HG03460 (cell line): Measurements from ENCODE around the gene TAS2R16.

Experiments used
- ATAC-seq: cut with Tn5 transposase; IDR thresholded peaks from one replicate; pipeline ENCODE4 v1.9.1; 2021; ENCODE audit not compliant: unreplicated experiment

The TAS2R16 gene, protein sequence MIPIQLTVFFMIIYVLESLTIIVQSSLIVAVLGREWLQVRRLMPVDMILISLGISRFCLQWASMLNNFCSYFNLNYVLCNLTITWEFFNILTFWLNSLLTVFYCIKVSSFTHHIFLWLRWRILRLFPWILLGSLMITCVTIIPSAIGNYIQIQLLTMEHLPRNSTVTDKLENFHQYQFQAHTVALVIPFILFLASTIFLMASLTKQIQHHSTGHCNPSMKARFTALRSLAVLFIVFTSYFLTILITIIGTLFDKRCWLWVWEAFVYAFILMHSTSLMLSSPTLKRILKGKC

GRCh38 chr7:122995600-122995999, at the start of gene TAS2R16:
TSS of gene TAS2R16 (minus strand) at chr7:122995700. CDS start at chr7:122995634, 66 bp downstream.
- no peak for ATAC-seq

- no peak for ATAC-seq
Measured at GRCh38 chr7:123043642-123044041, 48.1 kb upstream of the TAS2R16 start.

GRCh38 chr7:123041101-123041500, 45.6 kb upstream of the TAS2R16 start:
- no peak for ATAC-seq

DNA sequence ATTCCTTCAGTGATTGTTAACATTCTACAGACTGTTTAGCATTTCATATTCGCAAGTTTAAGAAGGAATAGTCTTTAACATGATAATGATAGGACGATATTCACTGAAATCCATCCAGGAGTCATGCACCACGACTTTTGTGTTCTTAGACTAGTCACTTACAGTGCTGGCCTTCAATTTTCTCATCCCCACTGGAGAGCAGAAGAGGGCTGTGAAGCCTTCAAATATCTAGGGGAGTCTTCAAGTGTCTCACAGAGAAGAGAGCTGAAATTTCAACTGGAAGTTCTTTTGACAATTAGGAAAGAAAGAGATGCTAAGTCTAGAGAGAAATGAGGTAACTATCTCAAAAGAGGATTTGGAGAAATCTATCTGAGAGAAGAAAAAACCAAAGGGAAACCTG, 43.8 kb upstream of the TAS2R16 start:
- ATAC-seq, result no peak

DNA sequence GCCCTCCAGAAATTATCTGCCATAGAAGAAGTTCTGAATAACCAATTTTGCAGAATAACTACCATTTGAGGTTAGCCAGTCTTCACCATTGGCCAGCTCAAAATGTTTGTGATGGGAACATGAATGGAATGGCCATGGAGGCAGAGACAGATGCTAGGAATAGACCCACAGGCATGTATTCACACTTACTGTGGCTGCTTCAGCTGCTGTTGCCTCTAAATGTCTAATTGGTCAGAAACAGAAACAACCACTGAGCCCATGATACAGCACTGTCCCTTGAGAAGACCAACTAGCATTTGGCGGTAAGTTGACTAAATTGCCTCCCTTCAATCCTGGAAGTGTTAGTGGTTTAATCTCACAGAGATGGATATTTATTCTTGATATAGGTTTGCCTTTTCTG, 38.6 kb upstream of the TAS2R16 start:
- no peak for ATAC-seq

- ATAC-seq, result no peak
Measured at GRCh38 chr7:123030631-123031030, 35.1 kb upstream of the TAS2R16 start.

GRCh38 chr7:123028339-123028738, 32.8 kb upstream of the TAS2R16 start:
- no peak for ATAC-seq

DNA sequence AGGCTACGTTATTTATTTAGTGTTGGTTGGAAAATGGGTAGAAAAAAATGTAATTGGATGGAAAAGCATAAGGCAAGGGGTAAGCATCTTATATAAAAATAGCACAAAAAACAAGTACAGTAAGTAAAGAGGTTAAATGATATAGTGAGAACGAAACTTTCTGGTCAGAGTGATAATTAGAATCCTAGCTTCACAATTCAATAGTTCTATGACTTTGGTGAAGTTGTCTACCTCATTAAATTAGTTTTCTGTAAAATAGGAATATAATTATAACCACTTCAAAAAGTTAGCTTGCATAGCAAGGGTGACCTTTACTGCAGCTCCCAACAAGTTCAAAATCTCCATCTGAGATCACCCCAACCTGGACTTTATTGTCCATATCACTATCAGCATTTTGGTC, 30.8 kb upstream of the TAS2R16 start:
- ATAC-seq, result no peak

- ATAC-seq, result no peak
Measured at GRCh38 chr7:123024989-123025758, 29.7 kb upstream of the TAS2R16 start.

GRCh38 chr7:123023126-123023525, 27.6 kb upstream of the TAS2R16 start:
- no peak for ATAC-seq

DNA sequence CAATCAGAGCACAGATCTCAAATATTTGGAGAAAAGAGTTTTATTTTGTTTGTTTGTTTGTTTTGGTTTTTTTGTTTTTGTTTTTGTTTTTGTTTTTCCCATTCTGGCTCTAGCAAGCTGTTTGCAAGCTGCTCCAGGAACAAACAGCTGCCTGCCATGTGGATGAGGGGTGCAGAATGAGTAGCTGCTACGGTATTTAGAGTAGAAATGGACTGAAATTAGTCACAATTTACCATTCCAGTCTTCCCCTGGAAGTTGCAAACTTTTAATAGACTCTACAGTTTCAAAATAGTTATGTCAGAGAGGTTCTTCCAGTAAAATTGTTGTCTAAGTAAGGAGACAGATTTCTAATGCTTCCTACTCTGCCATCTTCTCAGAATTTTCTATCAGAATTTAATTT, 27.1 kb upstream of the TAS2R16 start:
- no peak for ATAC-seq

- ATAC-seq, result no peak
Measured at GRCh38 chr7:123012435-123012834, 16.9 kb upstream of the TAS2R16 start.

- no peak for ATAC-seq
Measured at GRCh38 chr7:123011766-123012369, 16.4 kb upstream of the TAS2R16 start.

DNA sequence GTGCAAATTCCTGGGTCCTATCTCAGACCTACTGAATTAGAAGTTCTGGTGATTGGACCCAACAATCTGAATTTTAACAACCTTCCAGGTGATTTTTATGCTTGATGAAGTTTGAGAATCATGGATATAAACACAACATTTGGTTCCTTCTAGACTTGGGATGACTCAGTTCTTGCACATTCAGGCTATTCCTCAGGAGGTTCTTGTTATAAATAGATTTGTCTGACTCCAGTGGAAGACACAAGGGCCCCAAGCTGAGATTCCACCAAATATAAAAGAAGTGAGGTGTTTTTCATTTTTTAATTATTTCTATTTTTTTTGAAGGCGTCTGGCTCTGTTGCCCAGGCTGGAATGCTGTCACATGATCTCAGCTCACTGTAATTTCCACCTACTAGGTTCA, 9.4 kb upstream of the TAS2R16 start:
- ATAC-seq, result no peak

DNA sequence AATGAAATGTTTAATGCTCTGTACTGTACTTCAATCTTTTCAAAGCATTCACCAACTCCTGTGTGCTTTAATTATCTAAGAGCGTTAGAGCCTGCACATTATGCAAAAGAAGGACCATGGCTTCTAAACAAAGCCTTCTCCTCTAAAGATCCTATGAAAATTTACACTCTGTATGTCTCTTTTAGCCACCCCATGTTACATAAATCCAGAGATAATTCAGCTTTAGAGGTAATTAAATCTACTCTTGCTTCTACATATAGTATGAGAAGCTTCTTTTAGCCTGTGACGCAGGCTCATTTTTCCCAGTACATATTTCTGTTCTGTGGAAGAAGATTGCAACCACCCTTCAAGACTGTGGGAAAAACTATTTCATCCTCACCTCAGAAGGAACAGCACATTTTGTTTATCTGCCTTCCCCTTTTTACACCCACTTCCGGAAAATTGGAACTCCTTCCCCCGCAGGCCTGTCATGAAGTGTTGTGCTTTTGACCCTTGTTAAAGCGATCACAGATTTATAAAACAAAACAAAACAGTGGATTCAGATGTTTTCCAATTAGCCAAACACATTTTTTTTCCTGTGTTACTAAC, 8.1 kb upstream of the TAS2R16 start:
- no peak for ATAC-seq

DNA sequence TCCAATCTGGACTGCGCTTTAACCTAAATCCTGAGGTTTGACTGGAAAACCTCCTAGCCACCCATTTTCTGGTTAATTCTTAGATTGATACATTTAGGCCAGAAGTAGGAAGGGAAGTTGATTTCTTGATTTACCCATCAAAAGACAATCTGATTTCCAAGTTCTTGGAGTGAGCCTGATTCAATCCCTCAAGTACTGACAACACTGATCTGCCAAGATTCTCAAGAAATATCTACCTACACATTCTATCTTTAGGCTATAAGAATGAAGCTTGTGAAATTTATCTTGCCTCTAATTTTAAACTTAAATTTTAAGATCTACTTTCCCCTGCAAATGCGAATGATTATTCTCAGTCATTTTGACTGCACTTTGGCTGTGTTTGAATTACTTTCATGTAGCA, 5.9 kb downstream of the TAS2R16 start:
- no peak for ATAC-seq

DNA sequence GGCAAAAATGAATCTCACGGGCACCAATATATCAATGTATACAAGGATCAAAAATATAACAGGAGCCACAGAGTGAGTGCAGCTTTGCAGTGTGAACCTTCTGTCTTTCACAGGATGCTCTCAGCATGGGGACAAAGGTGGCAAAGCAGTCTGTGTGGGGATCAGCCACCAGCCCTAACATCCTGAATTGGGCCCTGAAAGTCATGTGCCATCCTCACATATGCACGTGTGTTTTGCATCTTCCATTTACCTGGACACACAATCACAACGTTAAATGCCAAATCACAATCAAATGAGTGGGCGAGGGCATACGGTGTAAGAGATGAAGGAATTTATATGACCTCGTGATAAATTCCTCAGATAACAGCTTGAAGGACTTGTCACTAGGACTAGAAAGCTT, 6.5 kb downstream of the TAS2R16 start:
- no peak for ATAC-seq

- ATAC-seq, result no peak
Measured at GRCh38 chr7:122988333-122988732, 7.2 kb downstream of the TAS2R16 start.

- ATAC-seq, result no peak
Measured at GRCh38 chr7:122987463-122987862, 8.0 kb downstream of the TAS2R16 start.

GRCh38 chr7:122984021-122984420, 11.5 kb downstream of the TAS2R16 start:
- ATAC-seq, result no peak

- no peak for ATAC-seq
Measured at GRCh38 chr7:122983261-122983660, 12.2 kb downstream of the TAS2R16 start.

DNA sequence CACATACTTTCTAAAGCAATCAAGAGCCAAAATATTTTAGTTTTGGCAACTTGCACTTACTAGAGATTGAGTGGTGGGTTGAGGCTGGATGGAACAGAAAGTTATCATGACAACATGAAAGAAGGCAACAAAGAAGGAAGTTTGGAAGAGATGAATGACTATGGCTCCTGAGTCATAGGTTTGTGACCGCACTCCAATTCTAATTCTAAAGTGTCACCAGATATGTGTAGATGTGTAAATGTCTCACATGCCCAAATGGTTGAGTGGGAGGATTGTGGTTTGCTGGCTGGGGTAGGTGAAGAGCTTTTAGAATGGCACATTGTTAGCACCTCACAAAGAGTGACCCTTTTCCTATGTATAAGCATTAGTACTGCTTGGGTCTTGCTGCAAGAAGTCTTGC, 20.2 kb downstream of the TAS2R16 start:
- no peak for ATAC-seq
